Measurements from ENCODE around the gene TAAR9.
"Not testable (repeated sequence)": the region's sequence is repeated elsewhere in the genome, so short reads cannot be mapped to it uniquely, and the experiment has no call there.

The TAAR9 gene

GRCh38 chr6:132515386-132515785 is 22.7 kb upstream of the TAAR9 start:
- DNase-seq, result no peak

- no peak for DNase-seq
Measured at GRCh38 chr6:132520953-132521352, 17.1 kb upstream of the TAAR9 start.

- DNase-seq, result no peak
Measured at GRCh38 chr6:132524646-132525045, 13.4 kb upstream of the TAAR9 start.

- DNase-seq, result no peak
Measured at GRCh38 chr6:132525866-132526265, 12.2 kb upstream of the TAAR9 start.

GRCh38 chr6:132526461-132526860 is 11.6 kb upstream of the TAAR9 start:
- no peak for DNase-seq

GRCh38 chr6:132527791-132528190 is 10.3 kb upstream of the TAAR9 start:
- no peak for DNase-seq

- peak; percentile 82 for DNase-seq
Measured at GRCh38 chr6:132530293-132530974, 7.6 kb upstream of the TAAR9 start.

- DNase-seq, result not testable (repeated sequence)
Measured at GRCh38 chr6:132534546-132534945, 3.5 kb upstream of the TAAR9 start.

GRCh38 chr6:132537145-132537544 is 932 bp upstream of the TAAR9 start:
- DNase-seq, result no peak

GRCh38 chr6:132544826-132545225 is 6.7 kb downstream of the TAAR9 start:
- DNase-seq, result no peak

GRCh38 chr6:132548746-132549463 is 10.8 kb downstream of the TAAR9 start:
- DNase-seq, result no peak

GRCh38 chr6:132551214-132551613 is 13.1 kb downstream of the TAAR9 start:
- DNase-seq, result no peak

GRCh38 chr6:132552372-132552771 is 14.3 kb downstream of the TAAR9 start, which contains the start of gene TAAR8:
TSS of gene TAAR8 (plus strand) at chr6:132552672. CDS start at chr6:132552693, 21 bp downstream.
- no peak for DNase-seq

- DNase-seq, result not testable (repeated sequence)
Measured at GRCh38 chr6:132560087-132560486, 22.0 kb downstream of the TAAR9 start.

GRCh38 chr6:132566404-132566803 is 28.3 kb downstream of the TAAR9 start:
- no peak for DNase-seq

GRCh38 chr6:132567566-132567965 is 29.5 kb downstream of the TAAR9 start:
- DNase-seq, result no peak

- DNase-seq, result no peak
Measured at GRCh38 chr6:132568611-132569010, 30.5 kb downstream of the TAAR9 start.

- DNase-seq, result no peak
Measured at GRCh38 chr6:132569170-132569569, 31.1 kb downstream of the TAAR9 start.

- DNase-seq, result no peak
Measured at GRCh38 chr6:132570221-132570777, 32.2 kb downstream of the TAAR9 start, which contains the start of gene TAAR6. TSS of gene TAAR6 (plus strand) at chr6:132570322. CDS start at chr6:132570322, 0 bp downstream.

GRCh38 chr6:132571774-132572173 is 33.7 kb downstream of the TAAR9 start:
- no peak for DNase-seq

GRCh38 chr6:132584698-132585097 is 46.6 kb downstream of the TAAR9 start:
- DNase-seq, result no peak

- no peak for DNase-seq
Measured at GRCh38 chr6:132587424-132587823, 49.3 kb downstream of the TAAR9 start.

All from hematopoietic multipotent progenitor cell treated with erythropoietin and hydrocortisone succinate and interleukin-3 and kit ligand, for 8 days (in vitro differentiated cells).